ENCODE data around the gene FOXP1.

Gene FOXP1

GRCh38 chr3:71083726-71084131 is 499.8 kb downstream of the FOXP1 start:
- DNase-seq, result no peak

- no peak for DNase-seq
Observed at GRCh38 chr3:71082833-71083232, 500.7 kb downstream of the FOXP1 start.

GRCh38 chr3:71080517-71081083 is 502.9 kb downstream of the FOXP1 start:
- DNase-seq, result no peak

- no peak for DNase-seq
Observed at GRCh38 chr3:71078723-71079525, 504.6 kb downstream of the FOXP1 start.

- DNase-seq, result no peak
Observed at GRCh38 chr3:71078199-71078598, 505.3 kb downstream of the FOXP1 start.

DNA sequence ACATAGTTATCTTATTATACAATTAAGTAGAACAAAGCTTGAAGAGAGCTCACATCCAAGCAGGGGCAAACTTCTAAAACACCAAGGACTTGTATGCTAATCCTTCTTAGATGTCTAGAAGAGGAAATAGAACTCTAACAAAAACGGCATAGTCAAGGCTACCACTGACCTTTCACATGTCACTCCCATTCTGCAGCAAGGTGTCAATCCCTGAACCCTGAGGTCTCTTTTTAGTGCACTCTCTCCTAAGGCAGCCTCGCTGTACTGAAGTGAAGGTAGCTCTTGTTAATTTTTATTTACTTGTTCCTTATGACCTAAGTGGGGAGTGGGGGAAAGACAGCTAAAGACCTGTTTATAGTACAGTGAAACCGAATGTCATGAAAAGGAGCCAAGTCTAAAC is 506.5 kb downstream of the FOXP1 start:
- no peak for DNase-seq

- DNase-seq, result no peak
Observed at GRCh38 chr3:71076361-71077002, 507.0 kb downstream of the FOXP1 start.

DNA sequence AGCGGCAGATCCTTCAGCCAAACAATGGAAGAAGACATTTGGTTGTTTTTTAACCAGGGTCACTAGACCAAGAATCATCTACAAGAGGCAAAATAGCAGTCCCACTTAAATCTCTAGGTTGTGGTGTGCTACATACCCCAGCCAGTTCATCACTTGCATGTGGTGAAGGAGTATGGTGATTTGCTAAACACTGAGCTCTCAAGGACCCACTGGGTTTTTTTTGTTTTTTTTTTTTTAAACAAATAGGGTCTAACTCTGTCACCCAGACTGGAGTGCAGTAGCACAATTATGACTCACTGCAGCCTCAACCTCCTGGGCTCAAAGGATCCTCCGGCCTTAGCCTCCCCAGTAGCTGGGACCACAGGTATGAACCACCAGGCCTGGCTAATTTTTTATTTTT is 508.0 kb downstream of the FOXP1 start:
- no peak for DNase-seq

DNA sequence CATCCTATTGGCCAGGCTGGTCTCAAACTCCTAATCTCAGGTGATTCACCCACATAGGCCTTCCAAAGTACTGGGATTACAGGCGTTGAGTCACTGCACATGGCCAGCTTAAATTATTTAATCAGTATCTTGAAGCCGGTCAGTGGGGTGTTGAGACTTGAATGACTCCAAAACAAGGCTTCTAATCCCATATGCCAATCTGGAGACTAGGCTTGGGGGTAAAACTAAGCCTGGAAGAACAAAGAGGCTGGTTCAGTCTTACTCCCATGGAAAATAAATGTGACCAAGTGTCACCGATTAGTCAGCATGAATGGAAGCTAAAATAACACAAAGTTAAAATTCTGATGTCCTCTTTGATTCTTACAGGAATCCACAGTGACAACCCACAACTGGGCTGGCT is 509.1 kb downstream of the FOXP1 start:
- DNase-seq, result no peak

GRCh38 chr3:71072986-71073385 is 510.5 kb downstream of the FOXP1 start:
- no peak for DNase-seq

- DNase-seq, result no peak
Observed at GRCh38 chr3:71072287-71072686, 511.2 kb downstream of the FOXP1 start.

GRCh38 chr3:71070497-71071463 is 512.7 kb downstream of the FOXP1 start:
- no peak for DNase-seq

DNA sequence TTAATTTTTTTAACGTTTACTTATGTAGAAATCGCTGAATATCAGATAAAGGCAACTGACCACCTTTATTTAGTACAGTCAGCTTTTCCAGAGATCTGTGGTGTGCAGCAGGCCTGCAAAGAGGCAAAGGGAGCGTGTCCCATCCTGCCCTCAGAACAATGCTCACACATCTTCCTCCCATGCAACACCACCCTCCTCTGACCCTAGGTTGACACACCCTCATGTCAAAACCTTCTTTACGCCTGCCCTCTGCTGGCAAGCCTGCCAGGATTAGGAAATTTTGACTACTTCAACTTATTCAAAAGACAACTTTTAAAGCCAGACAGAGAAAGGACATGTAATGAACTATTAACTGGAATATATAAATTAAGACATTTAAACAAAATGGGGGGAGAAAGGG is 513.7 kb downstream of the FOXP1 start:
- DNase-seq, result peak; percentile 57

DNA sequence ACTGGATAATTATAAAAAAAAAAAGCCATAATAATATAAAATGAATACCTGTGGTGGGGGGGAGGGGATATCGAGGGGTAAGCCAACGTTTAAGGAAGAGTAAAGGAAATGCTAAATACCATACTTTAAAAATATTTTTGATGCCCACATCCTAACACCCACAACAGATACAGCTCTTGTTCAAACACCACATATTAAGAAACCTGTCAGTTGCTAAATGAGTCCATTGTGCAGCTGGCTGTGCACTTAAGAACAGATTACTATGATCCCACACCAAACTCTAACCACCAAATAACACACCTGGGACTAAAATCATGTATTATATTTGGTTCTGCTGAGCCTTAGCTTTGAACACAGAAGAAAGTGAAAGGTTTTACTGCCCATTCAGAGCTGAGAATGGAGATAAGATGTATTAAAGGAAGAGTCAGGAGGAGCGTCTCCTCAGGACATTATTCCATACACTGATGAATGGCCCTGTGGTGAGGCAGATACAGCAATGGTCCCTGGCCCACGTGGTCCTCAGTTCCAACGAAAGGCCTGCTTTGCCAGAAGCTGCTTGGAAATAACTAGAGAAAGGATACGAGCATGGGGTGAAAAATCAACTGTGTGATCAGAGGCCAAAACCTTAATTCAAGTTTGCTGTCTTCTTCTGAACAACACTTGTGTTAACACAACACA is 515.4 kb downstream of the FOXP1 start:
- DNase-seq, result no peak

DNA sequence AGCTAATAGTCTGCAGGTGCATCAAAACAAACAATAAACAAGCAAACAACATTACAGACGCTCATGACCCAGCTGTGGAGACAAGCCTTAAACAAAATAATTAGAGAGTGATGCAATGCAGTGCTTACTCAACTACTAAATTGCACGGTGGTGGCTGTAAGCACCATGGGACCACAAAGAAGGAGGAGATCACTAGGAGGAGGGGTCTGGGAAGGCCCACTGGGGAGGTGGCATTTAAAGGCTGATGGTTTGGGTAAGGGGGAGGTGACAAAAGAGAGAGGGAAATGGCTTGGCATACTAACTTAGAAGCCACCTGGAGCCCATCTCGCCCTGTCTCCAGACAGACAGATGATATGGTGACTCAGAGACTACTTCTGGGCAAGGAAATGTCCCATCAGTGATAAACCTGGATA is 516.7 kb downstream of the FOXP1 start:
- peak; percentile 27 for DNase-seq

DNA sequence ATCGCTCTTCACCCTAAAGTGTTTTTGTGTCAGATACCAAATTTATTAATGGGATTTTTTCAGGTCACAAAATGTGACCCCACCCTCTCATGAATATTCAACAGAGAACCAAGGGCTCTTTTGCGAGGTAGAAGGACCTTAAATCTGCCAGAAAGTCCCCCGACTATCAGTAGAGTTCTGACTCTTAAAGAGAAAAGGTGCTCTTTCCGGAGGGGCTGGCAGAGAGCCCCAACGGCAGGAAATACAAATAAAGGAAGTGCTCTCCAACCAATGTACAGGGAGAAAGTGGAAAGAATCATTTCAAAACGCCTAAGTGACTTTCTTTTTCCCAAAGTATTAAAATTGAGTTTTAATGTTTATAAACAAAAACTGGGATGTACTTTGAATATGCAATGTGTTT is 517.2 kb downstream of the FOXP1 start:
- peak; percentile 55 for DNase-seq

DNA sequence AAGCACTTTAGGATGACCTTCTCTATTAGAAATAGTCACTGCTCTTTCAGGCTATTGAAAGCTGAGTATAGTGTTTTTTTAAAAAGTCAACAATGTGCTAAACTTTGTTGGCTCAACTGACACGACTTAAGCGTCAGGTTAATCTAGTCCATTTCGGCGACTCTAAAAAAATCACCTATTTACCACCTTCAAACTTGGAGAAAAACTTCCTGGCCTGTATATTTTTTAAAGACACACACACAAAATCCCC is 517.8 kb downstream of the FOXP1 start:
- no peak for DNase-seq

- DNase-seq, result peak; percentile 60
Observed at GRCh38 chr3:71064956-71065763, 518.4 kb downstream of the FOXP1 start.

DNA sequence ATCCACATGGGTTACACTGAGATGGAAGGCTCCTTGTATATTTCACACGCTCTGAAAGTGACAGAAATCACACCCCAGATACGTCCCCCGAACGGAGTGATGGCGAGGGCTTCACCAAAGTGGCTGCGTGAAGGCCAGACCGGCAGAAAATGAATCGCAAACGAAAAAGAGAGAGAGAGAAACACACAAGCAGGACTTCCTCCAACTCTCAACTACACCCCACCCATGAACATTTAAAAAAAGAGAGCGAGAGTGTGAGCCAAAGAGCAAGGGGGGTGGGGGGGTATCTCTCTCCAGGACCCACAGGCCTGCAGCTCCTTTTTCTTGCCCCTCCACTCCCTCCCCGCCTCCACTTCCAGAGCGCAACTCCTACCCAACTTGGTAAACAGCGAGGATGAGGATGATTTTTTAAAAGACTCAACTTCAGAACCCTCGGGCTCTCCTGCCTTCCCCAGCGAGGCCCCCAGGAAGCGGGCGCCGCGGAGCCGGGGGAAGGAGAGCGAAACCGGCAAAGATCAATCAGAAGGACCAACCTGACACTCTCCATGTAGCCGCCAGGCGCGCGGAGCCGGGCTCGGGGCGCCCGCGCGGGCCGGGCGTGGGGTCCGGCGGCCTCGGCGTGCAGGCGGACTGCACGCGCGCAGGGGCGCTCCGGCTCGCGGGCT is 519.1 kb downstream of the FOXP1 start:
- DNase-seq, result peak; percentile 45

DNA sequence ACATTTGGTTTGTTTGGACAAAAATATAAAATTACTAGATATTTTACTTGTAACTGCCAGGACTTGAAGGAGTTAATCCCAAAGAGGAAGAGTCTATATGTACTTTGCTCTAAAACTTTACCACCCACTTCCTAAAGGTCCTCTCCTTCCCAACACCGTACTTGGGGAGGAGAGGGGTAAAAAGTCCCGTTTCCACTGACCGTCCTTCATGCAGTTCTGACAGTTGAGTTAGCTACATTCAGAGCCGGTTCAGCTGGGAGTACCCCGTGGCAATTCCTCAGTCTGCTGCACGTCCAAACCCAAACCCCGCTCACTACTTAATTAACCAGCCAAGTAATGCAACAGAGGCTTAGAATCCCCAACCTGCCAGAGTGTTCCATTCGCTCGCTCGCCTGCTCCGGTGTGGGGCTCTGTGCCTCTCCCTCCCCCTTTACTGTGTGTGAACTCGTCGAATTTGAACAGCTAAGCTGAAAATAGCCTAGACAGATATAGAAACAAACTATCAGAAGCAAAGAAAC is 519.7 kb downstream of the FOXP1 start:
- DNase-seq, result peak; percentile 45
